ENCODE measurements around the gene SCAMP3.

The SCAMP3 gene

DNA sequence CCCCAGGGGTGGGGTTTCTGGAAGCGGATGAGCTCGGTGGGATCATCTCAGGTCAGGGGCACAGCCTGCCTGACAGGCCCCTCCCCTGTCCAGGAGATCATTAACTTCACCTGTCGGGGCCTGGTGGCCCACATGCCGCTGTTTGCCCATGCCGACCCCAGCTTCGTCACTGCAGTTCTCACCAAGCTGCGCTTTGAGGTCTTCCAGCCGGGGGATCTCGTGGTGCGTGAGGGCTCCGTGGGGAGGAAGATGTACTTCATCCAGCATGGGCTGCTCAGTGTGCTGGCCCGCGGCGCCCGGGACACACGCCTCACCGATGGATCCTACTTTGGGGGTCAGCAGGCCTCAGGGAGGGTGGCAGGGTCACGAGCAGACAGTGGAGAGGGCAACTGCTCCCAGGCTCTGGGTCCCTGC is 23.5 kb upstream of the SCAMP3 start:
- no peak for DNase-seq (ENCODE audit: low read depth in 2 of 2)

DNA sequence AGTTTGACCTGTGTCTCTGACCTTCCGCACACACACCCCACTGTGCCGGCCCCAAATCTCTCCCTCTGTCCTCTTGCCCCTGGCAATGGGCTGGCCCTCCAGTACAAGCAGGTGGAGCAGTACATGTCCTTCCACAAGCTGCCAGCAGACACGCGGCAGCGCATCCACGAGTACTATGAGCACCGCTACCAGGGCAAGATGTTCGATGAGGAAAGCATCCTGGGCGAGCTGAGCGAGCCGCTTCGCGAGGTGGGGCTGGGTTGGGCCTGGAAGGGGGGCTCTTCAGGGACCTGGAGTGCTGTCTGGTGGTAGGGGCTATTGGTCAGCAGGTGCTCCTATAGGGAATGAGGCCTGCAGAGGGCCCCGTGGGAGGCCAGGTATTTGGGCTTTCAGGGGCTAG is 22.9 kb upstream of the SCAMP3 start:
- DNase-seq (ENCODE audit: low read depth in 2 of 2) = no peak

DNA sequence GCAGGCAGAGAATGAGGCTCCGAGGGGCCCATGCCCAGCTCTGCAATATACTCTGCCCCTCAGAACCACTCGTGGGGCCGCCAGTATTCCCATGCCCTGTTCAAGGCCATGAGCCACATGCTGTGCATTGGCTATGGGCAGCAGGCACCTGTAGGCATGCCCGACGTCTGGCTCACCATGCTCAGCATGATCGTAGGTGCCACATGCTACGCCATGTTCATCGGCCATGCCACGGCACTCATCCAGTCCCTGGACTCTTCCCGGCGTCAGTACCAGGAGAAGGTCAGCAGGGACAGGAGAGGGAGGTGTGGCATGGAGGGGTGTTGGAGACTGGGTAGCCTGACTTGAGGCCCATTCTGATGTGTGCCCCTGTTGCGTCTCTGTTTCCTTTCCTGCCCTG is 22.3 kb upstream of the SCAMP3 start:
- no peak for DNase-seq (ENCODE audit: low read depth in 2 of 2)

DNA sequence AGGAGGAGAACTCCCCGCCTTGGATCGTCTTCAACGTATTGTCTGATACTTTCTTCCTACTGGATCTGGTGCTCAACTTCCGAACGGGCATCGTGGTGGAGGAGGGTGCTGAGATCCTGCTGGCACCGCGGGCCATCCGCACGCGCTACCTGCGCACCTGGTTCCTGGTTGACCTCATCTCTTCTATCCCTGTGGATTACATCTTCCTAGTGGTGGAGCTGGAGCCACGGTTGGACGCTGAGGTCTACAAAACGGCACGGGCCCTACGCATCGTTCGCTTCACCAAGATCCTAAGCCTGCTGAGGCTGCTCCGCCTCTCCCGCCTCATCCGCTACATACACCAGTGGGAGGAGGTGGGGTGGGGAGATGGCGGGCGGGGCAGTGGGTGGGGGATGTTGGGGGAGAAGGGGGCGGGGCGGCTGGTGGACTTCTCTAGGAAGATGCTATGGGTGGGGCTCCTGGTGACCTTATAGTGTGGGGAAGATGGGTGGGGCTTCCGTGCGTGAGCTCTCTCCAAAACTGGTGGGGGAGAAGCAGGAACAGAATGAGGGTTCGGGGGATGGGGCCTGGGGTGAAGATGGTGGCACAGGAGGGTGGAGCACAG is 20.4 kb upstream of the SCAMP3 start:
- no peak for DNase-seq (ENCODE audit: low read depth in 2 of 2)

DNA sequence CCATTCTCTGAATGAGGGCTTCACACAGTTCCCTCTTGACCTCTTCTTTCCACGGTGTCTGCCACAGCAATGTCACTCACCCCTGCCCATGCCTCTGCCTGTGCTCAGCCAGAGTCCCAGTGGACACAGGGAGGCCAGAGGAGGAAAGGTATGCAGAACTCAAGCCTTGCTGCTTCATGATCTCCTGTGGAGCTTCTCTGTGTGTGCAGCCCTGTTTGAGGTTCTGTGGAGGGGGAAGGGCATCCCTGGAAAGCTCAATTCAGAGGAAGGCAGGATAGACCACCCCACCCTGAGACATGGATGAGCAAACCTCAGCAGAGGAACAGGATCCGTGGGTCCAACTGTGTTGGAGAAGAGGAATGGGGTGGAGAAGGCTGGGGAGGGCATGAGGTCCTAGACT is 17.1 kb upstream of the SCAMP3 start:
- DNase-seq (ENCODE audit: low read depth in 2 of 2) = no peak

DNA sequence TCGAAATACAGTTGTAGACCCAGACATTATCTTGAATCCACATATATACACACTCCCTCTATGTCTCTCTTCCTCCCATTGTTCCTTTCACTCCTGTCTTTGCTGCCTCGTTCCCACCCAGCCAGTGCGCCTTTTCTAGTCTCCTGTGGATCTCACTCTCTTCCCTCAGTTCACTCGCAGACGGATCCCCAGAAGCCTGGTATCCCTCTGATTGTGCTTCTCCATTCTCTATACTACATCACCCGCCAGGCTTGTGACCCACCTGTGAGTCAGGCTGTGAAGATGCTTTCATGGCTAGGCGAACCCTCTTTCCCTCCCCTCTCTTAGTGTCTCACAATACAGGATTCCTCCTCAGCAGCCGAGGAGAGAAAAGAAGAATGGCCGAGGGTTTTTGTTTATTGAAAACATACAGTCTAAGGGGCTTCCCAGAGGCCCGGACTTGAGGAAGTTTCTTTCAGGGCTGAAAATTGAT is 16.6 kb upstream of the SCAMP3 start:
- no peak for DNase-seq (ENCODE audit: low read depth in 2 of 2)

DNA sequence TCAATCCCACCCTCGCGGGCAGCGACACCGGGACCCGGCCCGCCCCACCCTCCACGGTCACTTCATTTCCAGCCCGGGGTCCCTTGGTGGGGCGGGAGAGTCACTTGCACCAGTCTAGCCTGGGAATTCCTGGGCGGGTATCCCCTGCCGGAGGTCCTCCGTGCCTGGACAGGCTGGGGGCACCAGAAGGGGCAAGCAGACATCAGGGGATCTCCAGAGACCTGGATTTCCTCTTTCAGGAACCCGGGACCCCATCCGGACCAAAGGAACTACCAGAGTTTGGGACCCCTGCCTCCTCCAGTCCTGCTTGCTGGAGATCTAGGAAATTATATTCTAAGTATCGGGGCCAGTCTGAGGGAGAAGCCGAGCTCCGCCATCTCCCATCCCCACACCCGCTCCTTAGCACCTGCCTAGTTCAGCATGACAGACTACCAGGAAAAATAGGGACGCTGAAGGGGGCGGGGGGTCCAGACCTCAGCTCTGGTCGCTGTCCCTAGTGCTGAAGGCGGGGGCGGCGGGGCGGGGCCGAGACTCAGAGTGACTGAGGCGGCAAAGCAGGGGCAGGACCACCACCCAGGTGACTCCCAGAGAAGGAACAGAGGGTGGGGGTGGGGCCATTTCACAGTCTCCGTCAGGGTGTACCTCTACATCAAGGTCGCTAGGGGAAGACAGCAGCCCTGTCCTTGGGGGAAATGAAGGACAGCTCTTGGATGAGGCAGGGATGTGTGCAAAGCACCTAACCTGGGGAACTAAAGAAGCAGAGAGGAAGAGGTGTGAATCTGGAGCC is 15.9 kb upstream of the SCAMP3 start:
- peak; percentile 56 to 76 for DNase-seq (ENCODE audit: low read depth in 2 of 2)

DNA sequence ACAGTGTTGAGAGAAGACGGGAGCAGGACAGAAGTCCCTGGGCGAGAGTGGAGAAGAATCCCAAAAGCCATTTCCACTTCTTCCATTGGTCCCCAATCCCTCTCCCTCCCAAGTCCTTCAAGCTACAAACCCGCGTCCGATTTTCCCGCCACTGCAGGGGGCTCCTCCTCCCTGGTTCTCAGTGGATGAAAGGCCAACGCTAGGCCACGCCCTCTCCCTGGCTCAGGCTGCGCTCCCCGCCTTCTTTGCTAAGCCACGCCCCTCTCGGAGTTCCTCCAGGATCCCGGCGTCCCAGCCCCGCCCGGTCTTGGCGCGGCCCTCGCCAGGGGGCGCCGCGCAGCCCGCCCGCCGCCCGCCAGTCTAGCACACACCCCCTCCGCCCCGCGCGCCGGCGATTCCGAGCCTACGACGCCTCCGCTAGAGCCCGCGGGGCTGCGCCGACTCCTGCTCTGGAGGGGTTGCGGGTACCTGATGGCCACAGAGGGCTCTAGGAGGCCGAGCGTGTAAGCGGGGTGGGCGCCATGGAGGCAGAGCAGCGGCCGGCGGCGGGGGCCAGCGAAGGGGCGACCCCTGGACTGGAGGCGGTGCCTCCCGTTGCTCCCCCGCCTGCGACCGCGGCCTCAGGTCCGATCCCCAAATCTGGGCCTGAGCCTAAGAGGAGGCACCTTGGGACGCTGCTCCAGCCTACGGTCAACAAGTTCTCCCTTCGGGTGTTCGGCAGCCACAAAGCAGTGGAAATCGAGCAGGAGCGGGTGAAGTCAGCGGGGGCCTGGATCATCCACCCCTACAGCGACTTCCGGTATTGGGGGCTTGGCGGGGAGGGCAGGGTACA is 15.1 kb upstream of the SCAMP3 start, which contains the start of gene HCN3:
HCN3 (plus strand) TSS at position 394 of the 832 bp plus-strand sequence; CDS start at position 522, 128 bp downstream.
- DNase-seq (ENCODE audit: low read depth in 2 of 2) = peak; percentile 95 to 97

DNA sequence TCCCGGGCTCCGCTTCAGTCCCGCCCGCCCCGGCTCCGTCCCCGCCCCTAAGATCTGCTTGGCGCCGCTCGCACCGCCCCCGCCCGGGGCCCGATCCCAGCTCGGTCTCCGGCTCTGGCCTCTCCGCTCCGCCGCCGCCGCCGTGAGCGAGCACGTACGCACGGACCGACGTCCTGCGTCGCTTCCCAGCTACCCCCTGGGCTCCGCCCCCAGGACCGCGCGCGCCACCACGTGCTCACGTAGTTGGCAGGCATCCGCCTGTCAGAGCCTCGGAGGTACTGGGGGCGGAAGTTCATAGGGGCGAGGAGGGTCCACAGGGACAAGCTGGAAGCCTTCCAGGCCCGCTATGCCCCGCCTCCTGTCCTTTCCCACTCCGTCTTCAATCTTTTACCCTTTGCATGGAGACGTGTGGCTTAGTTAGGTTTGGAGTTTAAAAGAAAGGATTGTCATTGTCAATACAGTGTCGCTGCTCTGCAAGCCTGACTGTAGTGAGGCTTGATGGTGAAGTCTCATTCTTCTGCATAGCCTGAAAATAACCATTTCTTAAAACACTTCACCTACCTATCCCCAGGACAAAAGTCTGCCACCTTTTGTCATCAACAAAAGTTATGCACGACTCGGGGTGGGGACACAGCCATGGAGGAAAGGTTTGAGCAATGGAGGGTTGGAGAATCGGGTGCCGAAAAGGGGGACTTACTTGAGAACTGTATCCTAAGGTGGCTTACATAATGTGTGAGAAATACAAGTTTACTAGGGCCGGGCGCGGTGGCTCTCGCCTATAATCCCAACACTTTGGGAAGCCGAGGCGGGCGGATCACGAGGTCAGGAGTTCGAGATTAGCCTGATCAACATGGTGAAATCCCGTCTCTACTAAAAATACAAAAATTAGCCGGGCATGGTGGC is 11.4 kb upstream of the SCAMP3 start, which contains the start of gene CLK2:
CLK2 (minus strand) TSS at position 162 of the 903 bp plus-strand sequence. CDS start 2,527 bp downstream, outside the sequence.
- peak; percentile 95 to 98 for DNase-seq (ENCODE audit: low read depth in 2 of 2)

DNA sequence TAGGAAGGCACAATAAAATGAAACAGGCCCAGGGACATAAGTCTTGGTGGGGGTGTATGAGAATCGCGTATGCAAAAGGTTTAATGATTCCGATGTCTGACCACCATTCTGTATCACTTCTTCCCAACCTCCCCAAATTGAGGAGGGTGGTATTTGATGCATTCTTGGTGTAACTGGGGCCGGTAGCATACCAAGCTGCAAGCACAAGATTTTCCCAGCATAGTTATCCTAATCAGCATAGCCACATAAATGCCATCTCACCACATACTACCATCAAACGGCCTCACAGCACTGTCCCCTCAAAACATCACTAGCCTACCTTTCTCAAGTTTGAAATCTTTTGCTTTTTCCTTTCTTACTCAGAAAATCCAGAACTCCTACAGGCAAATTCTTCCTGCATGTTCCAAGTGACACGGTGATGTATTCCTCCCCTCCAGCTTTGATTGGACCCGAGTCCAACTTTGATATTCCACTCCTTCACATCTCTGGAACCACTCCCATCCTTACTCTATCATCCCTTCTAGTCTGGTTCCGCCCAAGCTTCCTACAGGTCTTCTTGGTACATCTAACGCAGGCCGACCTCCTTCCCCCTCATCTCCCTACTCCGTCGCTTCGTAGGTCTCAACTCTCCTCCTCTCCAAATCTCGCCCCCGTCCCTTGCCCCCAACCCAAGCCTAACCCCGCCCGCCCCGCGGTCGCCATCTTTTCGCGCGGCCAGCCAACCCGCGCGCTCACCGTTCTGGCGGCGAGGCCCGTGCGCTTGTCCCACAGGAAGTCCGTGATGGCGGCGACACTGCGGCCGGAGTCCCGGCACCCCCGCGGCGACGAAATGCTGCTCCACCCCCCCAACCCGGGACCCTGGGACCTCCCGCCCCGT is 10.5 kb upstream of the SCAMP3 start:
- DNase-seq (ENCODE audit: low read depth in 2 of 2) = no peak

DNA sequence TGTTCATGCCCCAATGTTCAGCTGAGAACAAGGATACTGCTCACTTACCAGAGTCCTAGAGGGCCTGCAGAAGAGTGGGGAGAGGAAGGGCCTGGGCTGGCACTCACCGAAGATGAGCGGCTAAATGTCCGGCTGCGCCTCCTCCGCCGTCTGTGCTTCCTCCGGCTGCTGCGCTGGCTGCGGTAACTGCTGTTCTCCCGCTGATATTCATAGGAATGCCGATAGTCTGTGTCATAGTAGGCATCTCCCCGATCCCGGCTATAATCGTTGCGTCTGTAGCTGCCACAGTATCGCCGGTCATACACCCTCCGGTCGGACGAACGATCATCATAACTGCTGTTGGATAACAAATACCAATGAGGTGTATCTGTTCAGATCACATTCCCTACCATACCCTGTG is 7.2 kb upstream of the SCAMP3 start:
- no peak for DNase-seq (ENCODE audit: low read depth in 2 of 2)

DNA sequence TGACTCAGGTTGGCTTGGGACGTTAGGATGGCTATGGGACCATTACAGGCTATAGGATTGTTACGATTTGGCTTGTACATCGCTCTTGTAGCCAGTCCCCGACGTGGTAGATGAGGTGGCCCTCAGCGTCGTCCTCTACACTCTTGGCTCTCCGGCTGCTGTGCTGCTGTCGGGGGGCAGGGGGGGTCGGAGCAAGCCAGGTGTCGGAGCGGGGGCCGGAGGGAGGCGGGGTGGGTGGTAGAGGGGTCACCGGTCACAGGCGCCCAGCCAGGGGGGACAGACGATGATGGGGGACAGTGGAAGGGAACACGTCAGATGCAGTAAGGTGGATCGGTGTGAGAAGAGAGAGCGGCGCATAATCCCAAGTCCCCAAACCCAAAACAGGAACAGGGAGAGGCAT is 6.5 kb upstream of the SCAMP3 start:
- DNase-seq (ENCODE audit: low read depth in 2 of 2) = no peak

DNA sequence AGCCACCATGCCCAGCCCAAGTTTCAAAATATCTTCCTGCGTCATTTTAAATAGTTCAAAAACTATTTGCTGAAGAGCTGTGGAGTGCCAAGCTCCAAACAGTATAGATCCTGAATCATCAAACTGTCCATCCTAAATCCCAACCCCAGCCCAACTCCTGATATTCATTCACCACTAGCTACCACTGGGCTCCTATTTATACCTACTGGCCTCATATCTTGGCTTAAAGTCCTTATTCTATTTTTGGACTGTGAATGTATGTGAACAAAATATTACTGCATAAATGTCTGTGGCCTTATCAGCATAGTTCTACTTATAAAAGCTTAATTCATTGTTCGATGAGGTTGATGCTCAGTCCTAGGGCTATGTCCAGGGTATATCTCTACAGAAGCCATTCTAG is 5.2 kb upstream of the SCAMP3 start:
- no peak for DNase-seq (ENCODE audit: low read depth in 2 of 2)

DNA sequence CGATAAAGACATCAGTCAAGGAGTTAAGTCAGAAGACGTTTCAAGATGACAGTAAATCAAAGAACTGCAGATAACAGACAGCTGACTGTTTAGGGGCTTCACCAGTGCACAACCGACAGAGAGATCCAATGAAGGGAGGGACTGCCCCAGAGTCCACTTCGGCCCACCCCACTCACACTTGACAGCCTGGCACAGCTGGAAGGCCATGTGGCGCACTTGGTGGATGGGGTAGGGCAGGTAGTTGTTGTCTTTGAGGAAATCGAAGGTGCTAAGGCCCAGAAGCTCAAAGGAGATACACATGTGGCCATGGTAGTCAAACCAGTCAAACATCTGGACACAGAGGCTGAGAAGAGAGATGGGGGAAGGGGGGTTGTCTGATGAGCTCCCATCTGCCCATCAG is 4.4 kb upstream of the SCAMP3 start:
- no peak for DNase-seq (ENCODE audit: low read depth in 2 of 2)

DNA sequence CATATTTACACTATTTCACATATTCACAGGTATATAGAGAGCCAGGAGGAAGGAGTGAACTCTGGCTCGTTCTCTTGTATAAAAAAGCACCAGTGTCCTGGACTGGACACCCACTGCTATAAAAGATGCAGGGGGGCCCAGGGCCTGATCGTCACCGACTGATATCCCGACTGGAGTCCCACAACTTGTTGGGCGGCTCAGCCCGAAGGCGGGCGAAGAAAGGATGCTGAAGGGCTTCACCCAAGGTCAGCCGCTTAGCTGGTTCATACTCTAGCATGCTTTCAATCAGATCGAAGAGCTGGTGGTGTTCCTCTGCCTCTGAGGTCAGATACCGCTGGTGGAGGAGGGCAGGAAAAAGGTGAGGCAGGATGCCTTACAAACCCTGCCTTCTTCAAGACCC is 907 bp upstream of the SCAMP3 start:
- no peak for DNase-seq (ENCODE audit: low read depth in 2 of 2)

DNA sequence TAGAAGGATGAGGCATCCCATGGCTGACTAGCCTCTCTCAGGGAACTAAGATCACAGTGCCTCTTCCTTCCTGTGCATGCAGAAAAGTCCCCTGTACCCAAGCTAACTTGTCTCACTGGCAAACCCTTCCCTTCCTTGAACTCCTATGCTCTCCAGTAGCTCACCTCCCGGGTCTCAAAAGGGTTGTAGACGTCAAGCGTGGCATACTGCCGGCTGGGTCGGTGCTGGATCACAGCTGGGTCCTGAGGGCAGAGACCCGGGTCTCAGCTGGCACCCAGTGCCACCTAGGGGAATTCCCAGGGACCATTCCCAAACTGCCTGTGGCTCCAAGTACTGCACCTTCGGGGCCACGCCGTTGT is 688 bp downstream of the SCAMP3 start:
- no peak for DNase-seq (ENCODE audit: low read depth in 2 of 2)

DNA sequence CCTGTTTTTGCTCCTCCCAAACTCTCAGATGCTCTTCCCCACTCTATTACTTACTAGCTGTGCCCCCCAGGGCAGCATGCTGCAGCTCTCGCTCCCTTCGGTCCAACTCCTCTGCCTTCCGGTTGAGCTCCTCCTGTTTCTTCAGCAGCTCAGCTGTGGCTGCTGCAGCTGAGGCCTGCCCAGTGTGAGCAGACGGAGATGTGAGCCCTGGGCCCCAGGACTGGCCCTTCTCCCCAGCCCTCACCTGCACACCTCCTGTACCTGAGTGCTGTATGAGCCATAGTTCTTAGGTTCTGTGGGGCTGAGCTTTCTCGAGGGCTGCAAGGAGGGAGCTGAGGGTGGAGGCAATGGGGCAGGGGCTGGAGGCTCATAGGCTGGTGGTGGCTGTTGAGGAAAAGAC is 1.9 kb downstream of the SCAMP3 start:
- no peak for DNase-seq (ENCODE audit: low read depth in 2 of 2)

DNA sequence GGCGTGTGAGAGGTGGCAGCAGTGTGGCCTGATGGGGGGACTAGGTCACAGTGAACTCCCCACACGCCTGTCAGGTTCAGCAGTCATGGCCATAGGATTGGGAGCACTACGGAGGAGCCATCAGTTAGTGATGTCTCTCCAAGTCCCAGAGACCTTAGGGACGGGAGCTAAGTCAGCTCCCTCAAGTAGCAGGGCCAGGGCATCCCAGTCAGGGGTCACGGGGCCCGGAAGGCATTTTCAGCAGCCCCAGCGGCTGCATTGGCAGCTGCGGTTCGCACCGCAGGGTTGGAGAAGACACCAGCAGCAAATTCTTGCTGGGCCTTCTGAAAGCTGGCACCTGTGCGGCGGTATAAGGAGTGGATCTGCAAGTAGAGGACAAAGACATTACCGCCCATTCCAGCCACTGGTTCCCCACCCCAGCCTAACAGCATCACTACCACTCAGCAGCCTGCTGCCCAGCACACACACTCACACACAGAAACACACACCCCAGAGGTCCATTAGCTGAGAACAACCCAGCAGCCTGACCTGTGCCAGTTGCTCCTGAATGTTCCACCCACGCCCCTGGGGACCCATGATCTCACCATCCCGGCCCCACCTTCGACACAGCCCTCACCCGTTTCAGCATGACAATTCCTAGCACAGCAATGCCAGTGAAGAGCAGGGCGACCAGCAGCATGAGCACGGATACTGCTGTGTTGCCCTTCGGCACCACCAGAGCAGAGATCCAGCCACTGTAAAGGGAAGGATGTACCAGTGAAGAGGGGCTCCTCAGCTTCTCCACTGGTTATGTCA is 5.9 kb downstream of the SCAMP3 start:
- DNase-seq (ENCODE audit: low read depth in 2 of 2) = no peak

DNA sequence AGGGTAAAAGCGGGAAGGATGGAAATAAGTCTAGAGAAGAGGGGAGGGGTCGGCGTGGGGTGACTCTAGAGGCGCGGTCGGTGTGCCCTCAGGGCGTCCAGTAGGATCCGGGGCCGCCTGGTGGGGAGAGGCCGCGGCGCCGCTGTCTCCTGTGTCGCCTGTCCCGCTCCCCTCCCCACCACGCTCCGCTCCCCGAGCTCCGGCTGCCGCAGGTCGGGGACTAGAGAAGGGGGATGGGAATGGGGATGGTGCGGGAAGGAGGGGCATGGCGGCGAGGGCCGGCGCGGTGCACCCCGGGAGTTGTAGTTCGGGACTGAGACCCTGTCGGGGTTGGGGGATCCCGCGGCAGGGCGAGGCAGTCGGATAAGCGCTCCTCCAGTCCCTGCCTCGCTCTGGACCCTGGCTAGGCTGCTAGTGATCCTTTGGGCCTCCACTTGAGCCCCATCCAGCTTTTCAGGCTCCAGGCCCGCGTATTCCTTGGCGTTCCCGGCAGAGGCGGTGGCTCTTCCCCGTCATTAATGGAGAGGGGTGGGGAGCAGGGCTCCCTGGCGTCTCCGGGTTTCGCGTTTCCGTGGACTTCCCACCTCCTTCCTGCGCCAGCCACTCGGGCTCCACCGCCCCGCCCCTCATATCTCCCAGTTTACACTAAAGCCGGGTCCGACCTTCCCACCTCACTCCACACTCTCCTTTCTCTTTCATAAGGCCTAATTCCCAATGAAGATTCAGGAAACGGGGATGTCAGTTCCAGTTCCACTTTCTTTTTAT is 6.7 kb downstream of the SCAMP3 start, which contains the start of gene ENTREP3:
ENTREP3 (minus strand) TSS at position 241 of the 765 bp plus-strand sequence. CDS start 606 bp downstream, outside the sequence.
- peak; percentile 64 to 74 for DNase-seq (ENCODE audit: low read depth in 2 of 2)
